GM19324 (cell line): ENCODE data around the gene LCMT1.
A peak's percentile ranks its signal among the peaks of the same experiment; 100 is the strongest.
"Not testable (repeated sequence)": the region's sequence is repeated elsewhere in the genome, so short reads cannot be mapped to it uniquely, and the experiment has no call there.

Experiments
- ATAC-seq: cut with Tn5 transposase; IDR thresholded peaks from one replicate; pipeline ENCODE4 v1.9.1; 2021; ENCODE audit warnings: mild to moderate bottlenecking, moderate library complexity; ENCODE audit not compliant: unreplicated experiment, low FRiP score

The LCMT1 gene

DNA sequence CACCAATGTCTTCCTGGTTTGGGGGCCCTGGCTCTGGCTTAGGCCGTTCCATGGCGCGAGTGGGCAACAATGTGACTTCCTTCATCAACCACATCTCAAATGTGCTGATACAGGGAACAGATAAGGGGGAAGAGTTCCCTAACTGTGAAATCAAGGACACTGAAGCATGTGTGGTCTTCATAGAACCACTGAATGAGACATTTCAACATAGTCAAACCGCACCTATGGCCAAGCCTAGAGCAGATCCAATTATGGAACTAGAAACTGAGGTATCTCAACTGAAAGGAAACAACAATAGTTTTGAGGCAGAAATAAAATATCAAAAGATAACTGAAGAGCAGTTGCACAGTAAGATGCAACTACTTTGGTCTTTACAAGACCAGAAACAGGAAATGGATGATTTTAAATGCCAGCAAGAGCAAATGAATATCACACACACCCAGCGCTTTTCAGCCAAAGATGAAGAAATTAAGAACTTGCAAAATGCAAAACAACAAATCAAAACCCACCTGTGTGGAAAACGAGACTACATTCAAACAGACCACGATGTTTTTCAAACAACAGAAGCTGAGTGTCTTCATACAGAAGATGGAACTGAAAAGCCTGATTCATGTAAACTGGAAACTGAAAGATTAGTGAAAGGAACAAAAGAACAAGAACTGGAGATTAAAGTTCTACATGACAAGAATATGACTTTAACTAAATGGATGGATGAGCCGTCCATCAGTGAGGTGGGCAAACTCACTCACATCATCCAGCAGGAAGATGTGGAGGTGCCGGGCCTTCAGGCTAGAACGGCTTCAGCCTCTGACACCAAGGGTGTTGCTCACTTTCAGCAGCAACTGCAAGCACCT lies 18.1 kb upstream of the LCMT1 start:
- ATAC-seq = peak; percentile 58

DNA sequence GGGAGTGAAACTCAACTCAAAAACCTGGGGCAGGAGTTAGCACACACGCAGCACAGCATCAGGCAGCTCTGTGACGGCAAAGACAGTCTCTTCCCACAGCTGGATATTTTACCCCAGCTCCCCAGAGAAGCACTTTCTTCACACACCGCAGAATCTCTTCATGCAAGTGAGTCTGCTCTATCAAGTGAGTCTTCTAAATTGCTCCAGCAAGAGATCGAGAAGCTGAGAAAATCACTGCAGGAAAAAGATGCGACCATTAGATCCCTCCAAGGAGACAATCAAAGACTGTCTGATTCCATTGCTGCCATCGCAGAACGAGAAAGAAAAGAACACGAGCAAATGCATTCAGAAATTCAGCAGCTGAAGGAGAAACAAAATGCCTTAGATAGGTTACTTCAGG lies 16.9 kb upstream of the LCMT1 start:
- ATAC-seq = no peak

DNA sequence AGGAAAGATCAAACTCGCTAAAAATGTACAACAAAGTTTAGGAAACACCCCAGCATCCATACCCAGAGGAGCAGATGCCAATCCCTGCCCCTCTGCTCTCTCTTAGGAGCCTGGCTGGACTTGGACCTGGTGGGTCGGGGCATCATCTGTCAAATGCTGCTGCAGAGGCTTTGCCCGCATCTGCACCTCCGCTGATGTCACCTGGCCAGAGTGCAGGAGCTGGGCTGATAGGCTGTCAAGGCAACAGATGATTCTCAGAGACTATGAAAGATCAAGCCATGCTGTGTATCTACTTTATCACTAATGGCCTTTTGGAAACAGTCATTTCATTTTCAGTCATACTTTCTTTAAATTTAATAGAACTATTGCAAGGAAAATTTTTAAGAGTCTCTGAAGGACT lies 15.9 kb upstream of the LCMT1 start:
- ATAC-seq = no peak

DNA sequence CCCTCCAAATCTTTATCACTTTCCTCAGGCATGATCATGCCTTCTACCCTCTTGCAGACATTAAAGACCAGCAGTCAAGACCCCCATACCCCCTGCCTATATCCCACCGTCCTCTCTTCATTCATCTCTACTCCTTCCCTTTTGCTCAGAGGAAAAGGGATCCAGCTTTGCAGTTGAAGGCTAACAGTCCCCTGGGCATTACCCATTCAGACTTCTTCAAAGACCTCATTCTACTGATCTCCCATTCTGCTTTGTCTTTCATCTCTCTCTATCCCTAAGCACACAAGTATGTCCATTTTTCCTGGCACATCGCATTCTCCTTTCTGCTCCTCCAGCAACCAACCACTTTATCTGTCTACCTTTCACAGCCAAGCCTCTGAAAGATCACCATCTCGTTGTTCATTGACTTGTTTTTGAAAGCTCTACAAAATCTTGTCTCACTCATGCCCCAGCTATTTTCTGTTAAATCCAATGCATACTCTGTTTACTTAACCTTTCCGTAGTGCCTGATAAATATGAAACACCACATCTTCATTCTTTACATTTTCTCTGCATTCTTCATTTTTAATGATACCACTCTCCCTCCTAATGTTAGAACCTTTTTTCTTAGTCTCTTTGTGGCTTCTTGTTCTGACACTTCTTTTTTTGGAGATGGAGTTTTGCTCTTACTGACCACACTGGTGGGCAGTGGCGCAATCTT lies 14.1 kb upstream of the LCMT1 start:
- ATAC-seq = no peak

DNA sequence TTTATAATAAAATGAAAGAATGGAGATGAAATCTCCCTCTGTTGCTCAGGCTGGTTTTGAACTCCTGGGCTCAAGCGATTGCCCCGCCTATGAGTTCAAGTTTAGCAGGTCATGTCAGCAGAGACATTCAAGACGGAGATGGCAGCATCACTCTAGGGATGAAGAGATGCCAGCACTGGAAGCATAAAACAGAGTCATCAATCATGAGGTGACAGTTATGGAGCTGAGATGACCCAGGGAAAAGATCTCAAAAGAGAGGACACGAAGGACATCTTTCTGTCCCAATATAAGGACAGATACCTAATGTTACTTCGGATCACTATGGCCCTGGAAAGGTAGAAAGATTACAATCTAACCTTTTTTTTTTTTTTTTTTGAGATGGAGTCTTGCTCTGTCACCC lies 11.0 kb upstream of the LCMT1 start:
- no peak for ATAC-seq

DNA sequence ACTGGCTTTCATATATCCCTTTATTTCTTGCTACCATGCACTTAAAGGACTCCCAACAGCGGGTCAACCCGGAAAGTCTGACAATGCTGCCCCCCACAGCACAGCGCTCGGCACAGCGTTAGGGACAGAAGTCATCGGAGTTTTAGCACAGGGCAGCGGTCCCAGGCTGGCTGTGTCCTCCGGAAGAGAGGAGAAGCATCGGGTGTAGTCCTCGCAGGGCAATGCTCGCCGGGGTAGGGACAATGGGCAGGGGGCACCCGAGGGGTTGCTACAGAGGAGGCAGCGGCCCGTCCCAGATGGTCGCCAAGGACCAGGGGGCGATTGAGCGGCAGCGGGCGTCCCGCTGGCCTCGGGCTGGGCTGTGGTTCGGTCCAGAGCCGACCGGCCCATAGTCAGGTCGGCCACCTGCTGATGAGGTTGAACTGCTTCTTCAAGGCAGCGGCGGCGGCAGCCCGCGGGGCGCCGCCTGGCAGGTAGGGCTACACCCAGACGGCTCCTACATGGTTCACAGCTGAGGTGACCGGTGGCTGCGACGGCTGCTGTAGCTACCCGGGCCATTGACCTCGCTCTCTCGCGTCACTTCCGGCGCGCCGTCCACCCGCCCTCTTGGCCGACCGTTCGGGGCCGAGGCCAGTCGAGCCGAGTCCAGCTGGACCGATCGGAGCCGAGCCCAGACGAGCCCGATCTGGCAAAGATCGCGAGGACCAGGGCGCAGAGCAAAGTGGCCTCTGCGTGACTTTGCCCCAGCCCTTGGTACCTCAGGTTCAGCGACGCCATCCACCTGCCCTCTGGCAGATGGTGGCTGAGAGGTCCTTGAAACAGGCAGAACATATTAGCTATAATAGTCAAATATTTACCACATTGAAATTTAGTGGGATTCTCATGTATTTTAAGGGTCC lies 4.7 kb upstream of the LCMT1 start:
- ATAC-seq = peak; percentile 51

DNA sequence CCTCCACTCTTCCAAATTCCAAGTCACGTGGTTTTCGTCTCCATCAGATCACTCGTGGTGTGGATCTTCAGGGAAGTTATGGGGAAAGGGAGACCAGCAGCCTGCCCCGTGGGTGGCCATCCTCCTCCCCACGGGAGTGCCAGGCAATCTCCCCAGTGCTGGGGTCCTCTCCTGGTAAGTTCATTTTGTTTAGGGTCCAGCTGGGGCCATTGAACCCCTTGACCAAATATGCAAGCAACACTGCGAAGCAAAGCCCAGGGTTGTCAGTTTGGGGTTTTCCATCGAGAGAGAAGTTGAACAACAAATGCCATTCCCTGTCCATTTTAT lies 4.1 kb upstream of the LCMT1 start:
- no peak for ATAC-seq

DNA sequence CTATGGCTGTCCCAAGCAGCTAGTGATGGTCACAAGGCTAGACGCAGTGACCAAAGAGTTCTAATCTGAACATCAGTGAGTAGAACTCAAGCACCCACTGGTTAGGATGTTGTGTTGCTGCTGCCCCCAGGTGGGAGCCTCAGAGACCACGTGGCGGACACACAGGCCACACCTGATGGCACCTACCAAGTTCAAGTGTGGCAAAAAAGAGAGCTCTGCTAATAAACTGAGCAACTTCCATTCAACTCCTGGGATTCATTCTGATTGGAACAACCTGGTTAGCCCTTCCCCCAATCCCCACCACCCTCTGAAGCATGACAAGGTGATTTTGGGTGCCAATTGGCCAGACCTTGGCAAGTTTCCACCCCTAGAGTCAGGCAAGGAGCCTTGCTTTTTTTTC lies 3.5 kb upstream of the LCMT1 start:
- no peak for ATAC-seq

DNA sequence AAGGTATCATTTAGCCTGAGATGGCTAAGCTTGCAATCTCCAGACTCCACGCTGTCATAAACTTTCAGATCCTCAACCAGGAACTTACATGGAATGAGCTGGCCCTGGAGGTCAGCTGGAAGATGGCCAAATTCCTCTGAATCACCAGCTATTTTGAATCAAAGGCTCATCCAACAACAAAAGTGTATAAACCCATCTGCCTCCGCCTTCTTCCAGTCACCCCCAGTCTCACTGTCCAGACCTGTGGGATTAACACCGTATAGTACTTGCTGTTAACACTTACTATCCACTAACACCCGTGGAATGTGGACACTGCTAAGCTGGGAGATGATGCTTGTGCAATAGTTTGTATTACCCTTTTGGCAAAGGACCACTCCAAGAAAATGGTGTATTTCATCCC lies 1.9 kb upstream of the LCMT1 start:
- ATAC-seq = no peak

DNA sequence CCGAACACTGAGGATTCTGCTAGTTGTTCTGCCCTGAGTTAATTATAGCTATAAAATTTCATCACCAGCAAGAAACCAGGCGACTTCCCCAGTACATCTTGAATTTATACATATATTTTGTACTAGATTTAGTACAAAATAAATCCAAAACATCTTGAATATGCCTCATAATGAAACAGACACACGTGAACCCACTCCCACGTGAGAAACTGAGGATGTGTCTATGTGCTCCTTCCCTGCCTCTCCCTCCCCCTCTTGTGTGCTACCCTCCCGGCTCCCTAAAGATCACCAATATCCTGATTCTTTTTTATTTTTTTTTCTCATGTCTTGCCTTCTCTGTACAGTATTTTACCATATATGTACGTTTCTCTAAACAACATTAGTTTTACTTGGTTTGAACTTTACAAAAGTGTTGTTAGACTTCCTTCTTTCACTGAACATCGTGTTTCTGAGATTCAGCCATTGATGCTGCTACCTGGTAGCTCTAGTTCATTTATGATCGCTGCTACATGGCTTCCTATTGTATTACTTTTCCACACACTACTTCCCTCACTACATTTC lies 1.1 kb upstream of the LCMT1 start:
- ATAC-seq = no peak

DNA sequence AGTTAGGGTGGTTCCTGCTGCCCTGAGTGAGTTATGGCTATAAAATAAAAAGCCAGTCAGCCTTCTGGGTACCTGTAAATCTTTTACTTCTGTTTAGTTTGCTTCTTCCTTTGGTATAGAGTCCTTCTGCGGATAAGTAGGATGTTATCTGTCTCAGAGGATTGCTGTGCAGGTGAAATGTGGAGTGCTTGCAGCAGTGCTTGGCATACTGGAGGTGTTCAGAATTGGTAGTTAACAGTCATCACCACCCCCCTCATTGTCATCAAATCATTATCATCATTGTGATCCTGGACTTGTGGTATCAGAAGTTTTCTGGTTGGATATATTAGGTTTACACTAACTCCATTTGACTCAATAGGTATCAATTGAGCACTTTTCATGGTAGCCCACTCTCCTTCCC lies 2.6 kb downstream of the LCMT1 start:
- ATAC-seq = no peak

DNA sequence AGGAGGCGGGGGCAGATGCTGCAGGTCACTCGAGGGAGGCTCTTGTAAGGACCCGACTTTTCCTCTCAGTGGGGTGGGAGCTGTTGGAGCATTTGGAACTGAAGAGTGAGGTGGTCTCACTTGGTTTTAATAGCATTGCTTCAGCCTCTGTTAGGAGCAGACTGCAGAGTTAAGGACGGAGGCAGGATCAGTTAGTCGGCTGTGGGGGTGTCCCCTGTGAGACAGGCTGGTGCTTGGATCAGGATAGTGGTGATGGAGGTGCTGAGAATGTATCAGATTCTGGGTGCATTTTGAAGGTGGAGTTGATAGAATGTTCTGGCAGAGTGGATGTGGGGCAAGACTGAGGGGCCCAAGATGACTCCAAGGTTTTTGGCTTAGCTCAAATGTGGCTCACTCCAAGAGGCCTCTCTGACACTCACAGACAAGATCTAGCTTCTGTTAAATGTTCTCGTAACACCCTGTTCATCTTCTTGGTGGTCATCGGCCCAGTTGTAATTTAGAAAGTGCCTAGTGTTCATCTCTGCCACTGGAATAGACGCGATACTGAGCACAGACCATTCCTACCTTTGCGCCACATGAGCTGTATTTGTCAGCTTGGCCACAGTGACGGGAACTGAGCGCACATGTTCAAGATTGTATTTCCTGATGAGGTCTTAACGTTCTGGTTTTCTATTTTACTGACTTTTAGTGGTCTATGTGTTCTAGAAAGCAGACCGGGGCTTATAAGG lies 7.5 kb downstream of the LCMT1 start:
- ATAC-seq = no peak

DNA sequence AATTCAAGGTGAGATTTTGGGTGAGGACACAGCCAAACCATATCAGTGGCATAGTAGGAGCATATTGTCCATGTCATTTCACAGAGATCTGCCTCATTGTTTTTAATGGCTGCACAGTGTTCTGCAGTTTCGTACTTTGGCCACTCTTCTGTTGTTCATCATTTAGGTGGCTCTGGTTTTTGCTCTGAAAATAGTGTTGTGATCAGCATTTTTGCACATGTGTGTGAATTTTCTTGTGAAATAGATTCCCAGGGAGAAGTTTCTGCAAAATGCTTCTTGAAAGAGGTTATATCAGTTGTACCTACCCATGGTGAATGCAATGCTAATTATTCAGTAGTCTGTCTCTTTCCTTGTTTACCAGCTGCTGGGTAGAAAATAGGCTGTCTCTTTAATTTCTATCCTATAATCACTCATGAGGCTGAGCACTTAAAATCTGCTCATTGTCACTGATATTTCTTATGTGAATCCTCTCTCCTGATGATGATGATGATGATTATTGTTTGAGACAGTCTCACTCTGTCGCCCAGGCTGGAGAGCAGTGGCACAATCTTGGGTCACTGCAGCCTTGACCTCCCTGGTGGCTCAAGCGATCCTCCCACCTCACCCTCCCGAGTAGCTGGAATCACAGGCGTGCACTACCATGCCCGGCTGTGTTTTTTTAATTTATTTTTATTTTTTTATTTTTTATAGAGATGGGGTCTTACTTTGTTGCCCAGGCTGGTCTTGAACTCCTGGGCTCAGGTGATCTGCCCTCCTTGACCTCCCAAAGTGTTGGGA lies 10.5 kb downstream of the LCMT1 start:
- no peak for ATAC-seq

DNA sequence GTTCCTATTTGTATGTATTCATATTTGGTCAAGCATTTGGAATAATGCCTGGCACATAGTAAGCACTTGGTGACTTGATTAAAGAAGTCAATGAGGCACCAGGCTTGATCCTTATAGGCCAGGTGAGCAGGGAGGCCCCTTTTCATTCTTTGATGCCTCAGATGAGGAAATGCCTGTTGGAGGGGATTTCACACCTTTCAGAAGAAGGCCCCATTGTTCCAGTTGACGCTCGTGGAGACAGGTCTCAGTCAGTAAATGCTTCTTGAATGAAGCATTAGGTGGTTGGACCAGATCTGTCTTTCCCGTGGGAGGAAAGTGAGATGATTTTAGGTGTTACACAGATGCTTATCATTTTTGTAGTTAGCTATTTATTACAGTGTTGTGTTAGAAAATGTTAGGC lies 13.0 kb downstream of the LCMT1 start:
- ATAC-seq = no peak

DNA sequence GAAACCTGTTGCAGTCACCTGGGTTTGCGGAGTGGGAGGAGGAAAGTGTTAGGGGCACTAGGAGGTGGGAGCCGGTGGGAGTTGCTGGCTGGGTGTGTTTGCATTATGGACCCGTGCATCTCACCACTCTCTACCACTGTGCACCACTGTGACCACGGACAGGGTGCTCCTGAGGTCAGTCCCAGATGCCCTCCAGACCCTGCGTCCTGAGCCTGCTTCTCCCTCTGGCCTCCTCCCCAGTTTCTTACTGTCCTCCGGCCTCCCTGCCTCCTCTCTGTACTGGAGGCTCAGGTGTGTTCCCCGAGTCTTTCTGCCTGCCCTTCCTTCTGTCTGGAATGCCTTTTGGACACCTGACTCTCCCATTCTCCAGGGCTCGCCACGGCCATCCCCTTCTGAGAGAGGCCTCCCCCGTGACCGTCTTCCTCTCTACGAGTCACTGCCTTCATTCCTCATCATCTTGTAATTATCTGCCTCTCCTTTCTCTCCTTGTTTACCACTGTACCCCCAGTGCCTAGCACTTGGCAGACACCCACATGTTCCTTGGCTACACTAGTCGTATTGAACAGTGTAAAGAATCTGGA lies 14.6 kb downstream of the LCMT1 start:
- not testable (repeated sequence) for ATAC-seq

DNA sequence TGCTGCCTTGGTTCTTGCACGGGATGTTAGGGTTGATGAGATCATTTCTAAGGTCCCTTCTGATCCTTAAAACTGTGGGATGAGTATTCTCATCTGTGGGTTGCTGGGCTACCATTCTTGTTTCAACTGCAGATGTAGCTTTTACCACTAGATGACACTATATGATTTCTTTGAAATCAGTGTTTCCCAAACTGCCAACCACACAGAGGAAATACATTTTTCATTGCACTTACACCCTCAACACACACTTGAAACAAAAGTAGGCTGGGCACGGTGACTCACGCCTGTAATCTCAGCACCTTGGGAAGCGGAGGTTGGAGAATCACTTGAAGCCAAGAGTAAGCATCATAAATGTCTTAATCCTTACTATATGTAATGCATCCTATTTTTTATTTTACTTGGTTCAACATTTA lies 15.3 kb downstream of the LCMT1 start:
- no peak for ATAC-seq

DNA sequence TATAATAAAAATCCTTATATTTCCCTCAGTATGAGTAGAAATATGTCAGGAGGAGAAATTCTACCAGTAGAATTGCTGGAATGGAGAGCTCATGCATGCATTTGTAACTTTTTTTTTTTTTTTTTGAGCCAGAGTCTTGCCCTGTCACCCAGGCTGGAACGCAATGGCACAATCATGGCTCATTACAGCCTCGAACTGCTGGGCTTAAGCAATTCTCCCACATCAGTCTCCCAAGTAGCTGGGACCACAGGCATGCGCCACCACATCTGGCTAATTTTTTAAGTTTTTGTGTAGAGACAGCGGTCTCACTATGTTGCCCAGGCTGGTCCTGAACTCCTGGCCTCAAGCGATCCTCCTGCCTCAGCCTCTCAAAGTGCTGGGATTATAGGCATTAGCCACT lies 21.2 kb downstream of the LCMT1 start:
- not testable (repeated sequence) for ATAC-seq

DNA sequence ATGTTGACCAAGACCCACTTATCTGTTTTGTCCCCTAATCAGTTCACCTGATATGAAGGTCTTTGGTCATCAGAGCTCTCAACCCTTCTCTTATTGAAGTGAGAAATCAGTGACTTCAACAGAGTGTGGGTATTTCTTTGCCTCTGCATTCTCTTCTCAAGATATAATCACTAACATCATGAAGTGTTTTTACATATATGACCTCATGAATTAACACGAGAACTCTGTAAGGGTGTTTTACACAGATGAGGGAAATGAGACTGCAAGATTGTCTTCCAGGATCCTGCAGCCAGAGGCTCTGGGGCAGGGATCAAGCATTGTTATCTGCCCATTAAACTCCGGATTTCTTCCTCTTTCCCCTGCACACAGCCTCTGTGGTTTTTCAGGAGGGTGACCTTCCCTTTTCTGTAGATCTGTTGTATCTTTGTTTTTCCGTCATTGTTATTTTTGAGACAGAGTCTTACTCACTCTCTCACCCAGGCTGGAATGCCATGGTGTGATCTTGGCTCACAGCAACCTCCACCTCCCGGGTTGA lies 22.7 kb downstream of the LCMT1 start:
- no peak for ATAC-seq
